ENCODE measurements around the gene ATP6V0D1.

DNA sequence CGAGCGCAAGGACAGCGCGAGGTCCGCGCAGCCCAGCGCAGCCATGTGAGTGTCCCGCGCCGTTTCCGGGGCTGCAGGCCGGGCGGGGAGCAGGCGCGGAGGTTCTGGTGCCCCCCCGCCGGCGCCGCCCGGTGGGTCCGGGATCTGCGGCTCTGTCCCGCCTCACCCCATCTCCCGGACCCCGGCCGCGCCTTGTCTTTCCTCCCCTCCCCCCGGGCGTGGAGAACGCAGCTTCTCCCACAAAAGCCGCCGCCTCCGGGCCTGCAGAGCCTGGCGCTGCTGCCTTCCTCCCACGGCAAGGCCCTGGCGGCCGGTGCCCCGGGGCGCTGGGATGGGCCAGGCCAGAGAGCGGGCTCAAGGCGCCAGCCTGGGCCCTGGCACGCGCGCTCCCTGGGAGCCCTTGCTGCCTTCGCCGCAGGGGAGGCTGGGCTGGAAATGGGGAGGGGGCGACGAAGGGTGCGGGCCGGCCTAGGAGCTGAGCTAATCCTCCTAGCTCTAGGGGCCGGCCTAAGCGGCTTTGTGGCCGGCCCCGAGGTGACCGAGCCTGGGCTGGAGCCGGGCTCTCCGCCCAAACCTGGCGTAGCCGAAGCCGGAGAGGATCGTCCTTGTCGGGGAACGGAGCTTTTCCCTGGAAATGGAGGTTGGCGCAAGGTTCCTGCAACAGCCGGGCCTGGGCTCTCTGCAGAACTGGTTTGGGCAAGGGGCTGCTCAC lies 48.1 kb upstream of the ATP6V0D1 start:
- TF ChIP-seq POLR2AphosphoS5 (IDR thresholded peaks at IDR 0.05; ENCODE audit: borderline replicate concordance, low read depth, low read length) (no peak), EZH2 (IDR thresholded peaks at IDR 0.05) (no peak), FOXP2 (optimal IDR thresholded peaks at IDR 0.05; ENCODE audit: control extremely low read depth, extremely low read length, insufficient read depth) (no peak)
